Aorta (tissue), 5 donors: Measurements from ENCODE around the gene CHMP4A. TPM values are rescaled to one million over a fixed set of nuclear protein-coding genes. Genes with fewer than 3 reads are reported as not detected.
"Not testable (repeated sequence)": the region's sequence is repeated elsewhere in the genome, so short reads cannot be mapped to it uniquely, and the experiment has no call there.

Experiments used
- ATAC-seq: fragments of 200-7000 bp; cut with Tn5 transposase; one replicate; pipeline ENCODE4 v1.9.1; 2022; ENCODE audit warnings: moderate library complexity; ENCODE audit not compliant: low FRiP score
- DNase-seq, 2 donors: peaks; one replicate each; pipeline ENCODE4 v3.0.0-alpha.2; 2020
- H3K27ac ChIP-seq, 2 donors: one replicate each; pipeline ENCODE4 v1.5.1; 2013; ENCODE audit warnings: low read length in 2 of 2, mild to moderate bottlenecking in 2 of 2, moderate library complexity in 2 of 2, control low read depth in 1 of 2, inconsistent platforms in 1 of 2, low read depth in 1 of 2
- H3K27me3 ChIP-seq, 2 donors: one replicate each; pipeline ENCODE4 v1.6.1; 2013; ENCODE audit warnings: control low read depth in 1 of 2, low read length in 1 of 2, mild to moderate bottlenecking in 1 of 2, moderate library complexity in 1 of 2; ENCODE audit not compliant: insufficient read depth in 2 of 2, control insufficient read depth in 1 of 2
- H3K36me3 ChIP-seq, 2 donors: one replicate each; pipeline ENCODE4 v1.6.1; 2013; ENCODE audit warnings: control low read depth in 1 of 2, low read length in 1 of 2, mild to moderate bottlenecking in 1 of 2; ENCODE audit not compliant: insufficient read depth in 2 of 2, control insufficient read depth in 1 of 2
- H3K4me1 ChIP-seq, 2 donors: one replicate each; pipeline ENCODE4 v1.6.1; 2013; ENCODE audit warnings: low read length in 2 of 2, control low read depth in 1 of 2, mild to moderate bottlenecking in 1 of 2, moderate library complexity in 1 of 2; ENCODE audit not compliant: insufficient read depth in 2 of 2, control insufficient read depth in 1 of 2
- H3K4me3 ChIP-seq, 2 donors: one replicate each; pipeline ENCODE4 v1.5.1; 2013; ENCODE audit warnings: low read length in 2 of 2, control low read depth in 1 of 2, mild to moderate bottlenecking in 1 of 2
- H3K9me3 ChIP-seq: one replicate; pipeline ENCODE4 v1.6.1; 2013; ENCODE audit warnings: mild to moderate bottlenecking, low read length; ENCODE audit not compliant: control insufficient read depth
- WGBS, 2 donors: extraction: QIAGEN DNeasy Blood & Tissue Kit; methylation state at CpG; one replicate each; pipeline ENCODE4 v1.1.7; 2013; 5-methylcytosine and 5-hydroxymethylcytosine counted together
- intact Hi-C, 2 donors: fragments of 100-400 bp; cut with DNase I; formaldehyde crosslinking; loops; one replicate each; pipeline versions ENCODE4 v1.14.2 to v1.15.0; 2022
- polyA plus RNA-seq, 2 donors: library from polyadenylated mRNA; stranded (reverse); fragments of 200-250 nt; gene quantifications; one replicate each; pipeline ENCODE4 v1.2.3, GENCODE V29; 2013
- total RNA-seq, 2 donors: library from RNA; stranded (reverse); fragmentation: NEBNext Ultra II Directional; extraction: Animal tissue kit (Norgen Biotek cat#: 25700); gene quantifications; one replicate each; pipeline ENCODE4 v1.2.1, GENCODE V29; 2021
- donor health status: healthy with polysubstance abuse.
- donor health status: Bipolar disorder and iron deficiency.
- donor health status: DM: no; HTN: no; CAD: no.
- donor health status: DM: no; HTN: no; CAD: no.
- donor health status: DM: yes; HTN: yes; CAD: no.

Gene CHMP4A
- total and polyA plus RNA-seq, 4 donors = 38.3 to 179 (median 88.1) TPM

DNA sequence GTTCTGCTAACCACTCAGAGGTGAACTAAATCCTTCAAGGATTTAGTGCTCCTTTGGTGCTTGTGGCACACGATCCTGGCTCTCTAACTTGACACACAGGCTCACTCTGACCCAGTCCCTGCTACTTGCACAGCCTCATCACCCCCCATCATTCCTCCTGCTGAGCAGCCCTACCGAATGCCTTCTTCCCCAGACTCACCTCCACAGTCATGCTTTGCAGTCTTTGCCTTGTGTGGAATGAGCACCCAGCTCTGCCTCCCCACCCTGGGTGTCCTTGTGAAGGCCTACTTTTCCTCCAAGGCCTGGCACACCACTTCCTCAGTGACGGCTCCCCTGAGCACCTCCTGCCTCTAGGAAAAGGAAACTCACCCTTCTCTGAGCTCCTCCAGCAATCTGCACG lies 37.1 kb upstream of the CHMP4A start:
- no peak for DNase-seq
- intact Hi-C loops = loop anchor here in 1 of 2 donors (5.0 kb wide), 1 partner anchor 167 kb away; no protein-coding TSS in a partner anchor
- Histone ChIP-seq H3K9me3 (no peaks in the 10 kb centered on the region), H3K27ac (no peak overlapping the region), H3K36me3 (no peaks in the 10 kb centered on the region), H3K4me1 (no peaks in the 10 kb centered on the region), H3K4me3 (no peak overlapping the region), H3K27me3 (no peaks in the 10 kb centered on the region)
- ATAC-seq = no peak
- WGBS, 2 donors = 45 to 59% methylated on average over 4 of the region's 4 CpGs

DNA sequence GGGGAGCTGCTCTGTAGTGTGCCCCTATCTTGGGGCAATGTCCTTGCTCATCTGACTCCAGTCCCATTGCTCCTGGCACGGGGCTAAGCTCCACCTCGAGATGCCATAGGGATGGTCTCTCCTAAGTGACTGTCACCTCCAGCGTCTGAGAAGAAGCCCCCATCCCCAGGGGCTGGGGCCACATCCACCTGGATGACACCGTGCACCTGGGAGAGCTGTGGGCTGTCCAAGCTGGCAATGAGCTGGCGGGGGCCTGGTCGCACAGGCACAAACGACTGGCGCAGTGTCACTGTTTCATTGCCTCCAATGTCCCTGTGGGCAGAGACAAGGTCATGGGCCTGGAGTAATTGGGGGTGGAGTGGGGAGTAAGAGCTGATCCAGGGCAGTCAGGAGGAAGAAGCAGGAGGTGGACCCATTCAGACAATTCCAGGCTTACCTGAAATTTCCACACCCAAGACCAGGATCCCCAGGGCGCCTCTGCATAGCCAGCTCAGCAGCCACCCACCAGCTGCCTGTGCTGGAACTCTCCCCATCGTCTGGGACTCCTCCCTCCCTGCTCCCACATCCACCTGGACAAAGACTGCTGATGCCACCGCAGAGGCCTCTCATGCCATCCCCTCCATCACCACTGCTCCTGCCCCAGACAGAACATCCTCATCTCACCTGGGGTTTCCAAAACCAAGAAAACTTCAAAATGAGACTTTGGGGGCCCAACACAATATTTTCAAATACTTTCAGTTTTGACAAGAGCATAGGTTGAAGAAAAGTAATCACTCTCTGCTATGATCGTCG lies 36.1 kb upstream of the CHMP4A start:
- intact Hi-C loops = loop anchor here in 1 of 2 donors (5.0 kb wide), 1 partner anchor 168 kb away; no protein-coding TSS in a partner anchor
- WGBS, 2 donors = 76 to 80% methylated on average over 11 to 13 of the region's 13 CpGs
- Histone ChIP-seq H3K4me1 (no peaks in the 10 kb centered on the region), H3K9me3 (no peaks in the 10 kb centered on the region), H3K36me3 (no peaks in the 10 kb centered on the region), H3K27ac (no peak overlapping the region), H3K27me3 (no peaks in the 10 kb centered on the region), H3K4me3 (no peak overlapping the region)
- DNase-seq = no peak
- no peak for ATAC-seq

DNA sequence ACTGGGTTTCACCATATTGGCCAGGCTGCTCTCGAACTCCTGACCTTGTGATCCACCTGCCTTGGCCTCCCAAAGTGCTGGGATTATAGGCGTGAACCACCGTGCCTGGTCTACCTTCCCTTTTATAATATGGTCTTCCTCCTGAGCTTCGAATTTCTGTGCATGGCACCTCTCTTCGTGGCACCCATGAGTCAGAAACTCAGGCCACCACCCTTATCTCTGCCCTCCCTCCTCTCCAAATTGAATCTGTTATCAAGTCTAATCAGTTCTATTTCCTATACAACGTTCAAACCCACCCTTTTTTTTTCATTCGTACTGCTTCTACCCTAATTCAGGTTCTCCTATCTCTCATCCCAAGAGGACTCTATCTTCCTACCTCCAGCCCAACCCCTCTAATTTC lies 34.1 kb upstream of the CHMP4A start:
- intact Hi-C loops = no loop called here
- Histone ChIP-seq H3K27ac (no peak overlapping the region), H3K4me1 (no peaks in the 10 kb centered on the region), H3K4me3 (no peak overlapping the region), H3K27me3 (no peaks in the 10 kb centered on the region), H3K36me3 (no peaks in the 10 kb centered on the region), H3K9me3 (no peaks in the 10 kb centered on the region)
- no peak for ATAC-seq
- no peak for DNase-seq
- WGBS, 2 donors = 74% methylated on average over 7 of the region's 7 CpGs

DNA sequence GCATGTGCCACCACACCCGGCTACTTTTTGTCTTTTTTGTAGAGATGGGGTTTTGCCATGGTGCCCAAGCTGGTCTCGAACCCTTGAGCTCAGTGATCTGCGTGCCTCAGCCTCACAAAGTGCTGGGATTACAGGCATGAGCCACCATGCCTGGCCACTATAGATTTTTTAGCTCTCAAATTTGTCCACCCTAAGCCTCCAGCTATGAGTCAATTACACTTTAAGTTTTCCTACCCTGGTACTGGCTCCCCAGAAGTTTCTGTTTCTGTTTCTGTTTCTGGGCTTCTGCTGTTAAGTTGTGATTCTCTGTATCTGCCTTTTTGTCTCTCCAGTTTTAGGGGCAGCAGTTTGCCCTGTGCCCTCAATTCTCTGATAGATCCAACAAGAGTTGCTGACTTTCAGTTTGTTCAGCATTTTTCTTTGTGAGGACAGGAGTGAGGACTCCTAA lies 33.5 kb upstream of the CHMP4A start:
- WGBS, 2 donors = 86 to 90% methylated on average over 3 of the region's 3 CpGs

DNA sequence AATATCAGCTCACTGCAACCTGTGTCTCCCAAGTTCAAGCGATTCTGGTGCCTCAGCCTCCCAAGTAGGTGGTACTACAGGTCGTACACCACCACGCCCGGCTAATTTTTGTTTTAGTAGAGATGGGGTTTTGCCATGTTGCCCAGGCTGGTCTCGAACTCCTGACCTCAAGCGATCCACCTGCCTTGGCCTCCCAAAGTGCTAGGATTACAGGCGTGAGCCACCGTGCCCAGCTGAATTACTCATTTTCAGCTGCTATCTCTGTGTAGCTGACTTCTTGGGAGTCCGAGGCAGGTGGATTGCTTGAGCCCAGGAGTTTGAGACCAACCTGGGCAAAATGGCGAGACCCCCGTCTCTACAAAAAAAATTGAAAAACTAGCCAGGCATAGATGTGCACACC lies 32.1 kb upstream of the CHMP4A start:
- intact Hi-C loops = not testable (repeated sequence)
- 89 to 93% methylated on average over 11 of the region's 11 CpGs for WGBS, 2 donors

More for the DNA sequence above, 33.5 kb upstream of the CHMP4A start:
- Histone ChIP-seq H3K27ac (no peak overlapping the region), H3K27me3 (no peaks in the 10 kb centered on the region), H3K9me3 (no peaks in the 10 kb centered on the region), H3K4me1 (no peaks in the 10 kb centered on the region), H3K4me3 (no peak overlapping the region), H3K36me3 (no peaks in the 10 kb centered on the region)
- intact Hi-C loops = no loop called here
- DNase-seq (no peak), ATAC-seq (no peak)

DNA sequence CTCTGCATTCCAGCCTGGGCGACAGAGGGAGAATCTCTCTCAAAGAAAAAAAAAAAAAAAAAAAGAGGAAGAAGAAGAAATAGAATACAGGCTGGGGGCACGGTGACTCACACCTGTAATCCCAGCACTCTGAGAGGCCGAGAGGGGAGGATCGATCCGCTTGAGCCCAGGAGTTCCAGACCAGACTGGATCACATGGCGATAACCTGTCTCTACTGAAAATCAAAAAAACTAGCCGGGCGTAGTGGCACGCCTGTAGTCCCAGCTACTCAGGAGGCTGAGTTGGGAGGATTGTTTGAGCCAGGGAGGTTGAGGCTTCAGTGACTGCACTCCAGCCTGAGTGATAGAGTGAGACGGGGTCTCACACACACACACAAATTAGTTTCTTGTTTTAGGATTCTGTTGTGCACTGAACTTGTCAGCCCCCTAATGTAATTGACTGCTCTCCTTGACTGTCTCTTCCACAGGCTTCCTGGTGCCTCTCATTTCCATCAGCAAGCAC lies 30.1 kb upstream of the CHMP4A start:
- Histone ChIP-seq H3K9me3 (no peaks in the 10 kb centered on the region), H3K4me1 (peaks cover 0 to 3% of the 10 kb centered on the region in 2 donors), H3K36me3 (peaks cover 0 to 3% of the 10 kb centered on the region in 2 donors), H3K27ac (peak overlapping the region; percentile 64 to 100), H3K27me3 (no peaks in the 10 kb centered on the region), H3K4me3 (no peak overlapping the region)
- no peak for ATAC-seq
- 69 to 70% methylated on average over 10 of the region's 10 CpGs for whole genome bisulfite sequencing, 2 donors
- intact Hi-C loops = loop anchor here (1.0 to 5.0 kb wide), 3 partner anchors 28 to 54 kb away; partner anchors contain the start of genes DHRS1 (in 1 of the 2), NOP9 (in 1 of the 2) and RABGGTA (in 1 of the 2)
- no peak for DNase-seq

More for the DNA sequence above, 32.1 kb upstream of the CHMP4A start:
- H3K4me1 ChIP-seq, H3K9me3 ChIP-seq, H3K27me3 ChIP-seq, H3K27ac ChIP-seq, ATAC-seq, H3K36me3 ChIP-seq, H3K4me3 ChIP-seq: not testable (repeated sequence)
- DNase-seq = peak in 1 of 2 donors; percentile 48

DNA sequence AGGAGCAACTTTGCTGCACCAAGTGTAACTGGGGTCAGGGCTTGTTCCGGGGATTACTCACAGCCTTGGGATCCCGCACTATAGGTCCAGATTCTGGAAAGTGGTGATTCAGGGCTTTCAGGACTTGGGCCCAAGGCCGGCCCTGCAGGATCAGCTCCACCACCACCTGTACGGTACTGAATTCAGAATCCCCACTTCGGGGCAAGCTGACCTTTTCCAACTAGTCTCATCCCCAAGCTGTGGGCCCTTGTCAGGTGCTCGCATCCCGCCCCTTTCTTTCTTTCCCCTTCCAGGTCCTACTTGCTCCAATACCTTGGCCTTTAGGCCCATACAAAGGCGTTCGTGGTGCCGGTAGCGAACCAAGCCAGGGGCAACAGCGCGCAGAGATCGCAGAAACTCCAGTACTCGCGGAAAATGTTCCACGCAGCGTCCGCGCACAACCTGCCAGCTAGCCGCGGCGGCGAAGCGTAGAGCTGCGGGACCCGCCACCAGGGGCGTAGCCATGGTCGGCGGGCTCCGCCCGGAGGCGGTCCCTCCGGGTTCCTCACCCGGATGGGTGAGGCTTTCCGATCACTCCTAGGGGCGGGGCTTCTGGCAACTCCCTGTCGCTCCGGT lies 28.6 kb upstream of the CHMP4A start:
- intact Hi-C loops = loop anchor here (1.0 to 5.0 kb wide), 2 partner anchors 55 to 200 kb away; partner anchors contain the start of genes DHRS1 (in 1 of the 2), NOP9 (in 1 of the 2) and SDR39U1 (in 1 of the 2)
- 0 to 1% methylated on average over 39 of the region's 39 CpGs for WGBS, 2 donors
- H3K27me3 ChIP-seq = no peaks in the 10 kb centered on the region
- peak; percentile 97 for ATAC-seq
- H3K36me3 ChIP-seq = peaks cover 0 to 7% of the 10 kb centered on the region in 2 donors
- peaks cover 0 to 3% of the 10 kb centered on the region in 2 donors for H3K4me1 ChIP-seq
- H3K9me3 ChIP-seq = no peaks in the 10 kb centered on the region
- H3K27ac ChIP-seq = peak overlapping the region; percentile 36 to 98
- peak overlapping the region; percentile 63 to 66 for H3K4me3 ChIP-seq
- DNase-seq = peak; percentile 96

DNA sequence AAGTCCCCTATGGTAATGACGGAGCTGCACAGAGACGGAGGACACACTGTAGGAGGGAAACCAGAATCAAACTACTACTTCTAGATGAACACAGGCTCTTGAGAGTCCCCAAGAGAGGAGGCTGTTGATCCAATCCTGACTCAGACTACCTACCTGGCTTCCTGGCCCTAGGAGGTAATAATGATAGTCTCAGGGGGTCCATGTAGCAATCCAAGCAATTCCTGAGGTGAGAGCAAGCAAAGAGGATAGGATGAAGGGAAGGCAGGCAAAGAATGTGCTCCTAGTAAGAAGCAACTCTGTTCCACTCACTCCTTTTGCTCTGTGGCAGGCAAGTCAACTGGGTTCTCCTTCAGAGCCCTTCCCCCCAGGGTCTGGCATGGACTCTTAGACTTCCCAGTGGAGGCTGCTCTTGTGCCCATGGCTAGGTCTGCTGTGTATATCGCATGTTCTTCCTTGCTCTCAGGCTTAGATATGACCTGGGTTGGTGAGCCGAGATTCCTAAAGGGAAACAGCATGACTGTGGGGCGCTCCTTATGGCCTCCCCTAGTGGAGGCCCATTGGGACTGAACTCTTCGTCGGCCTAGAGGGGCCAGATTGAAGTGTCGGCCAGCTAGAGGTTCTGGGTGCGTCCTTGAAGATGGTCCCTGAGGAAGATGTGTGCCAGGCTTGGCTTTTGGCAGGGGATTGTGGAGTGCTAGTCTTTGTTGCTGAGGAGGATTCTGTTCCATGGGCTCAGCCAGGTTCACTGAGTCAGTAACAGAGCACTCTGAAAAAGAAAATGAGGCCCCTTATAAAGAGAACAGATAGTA lies 27.0 kb upstream of the CHMP4A start:
- H3K27me3 ChIP-seq = no peaks in the 10 kb centered on the region
- H3K36me3 ChIP-seq = peaks cover 0 to 7% of the 10 kb centered on the region in 2 donors
- no peak overlapping the region for H3K4me3 ChIP-seq
- ATAC-seq = no peak
- no peaks in the 10 kb centered on the region for H3K9me3 ChIP-seq
- H3K4me1 ChIP-seq = peaks cover 0 to 3% of the 10 kb centered on the region in 2 donors
- intact Hi-C loops = loop anchor here in 1 of 2 donors (5.0 kb wide), 1 partner anchor 57 kb away; the partner anchor contains the start of genes DHRS1 and NOP9
- DNase-seq = peak in 1 of 2 donors; percentile 53
- 83 to 86% methylated on average over 9 of the region's 9 CpGs for WGBS, 2 donors
- no peak overlapping the region for H3K27ac ChIP-seq
